Putamen (tissue), 1 donor: Measurements from ENCODE around the gene CCSAP.
"Not testable (repeated sequence)": the region's sequence is repeated elsewhere in the genome, so short reads cannot be mapped to it uniquely, and the experiment has no call there.

ENCODE experiments used
- DNase-seq: peaks from one replicate; pipeline ENCODE4 v3.0.0-alpha.2; 2016; ENCODE audit warnings: low spot score

The CCSAP gene

GRCh38 chr1:229364207-229365065 lies 21.6 kb upstream of the CCSAP start:
- no peak for DNase-seq

- no peak for DNase-seq
These were observed 20.9 kb upstream of the CCSAP start for GRCh38 chr1:229363723-229364122.

- DNase-seq: no peak
These were observed 17.6 kb upstream of the CCSAP start for GRCh38 chr1:229360420-229360819.

GRCh38 chr1:229355661-229356060 lies 12.8 kb upstream of the CCSAP start:
- no peak for DNase-seq

GRCh38 chr1:229354226-229354625 lies 11.4 kb upstream of the CCSAP start:
- no peak for DNase-seq

- DNase-seq: no peak
These were observed 10.1 kb upstream of the CCSAP start for GRCh38 chr1:229352975-229353374.

- DNase-seq: no peak
These were observed 6.9 kb upstream of the CCSAP start for GRCh38 chr1:229349463-229350385.

GRCh38 chr1:229347528-229347927 lies 4.7 kb upstream of the CCSAP start:
- DNase-seq: no peak

- no peak for DNase-seq
These were observed 2.3 kb upstream of the CCSAP start for GRCh38 chr1:229344937-229345684.

- DNase-seq: no peak
These were observed 1.3 kb upstream of the CCSAP start for GRCh38 chr1:229344139-229344538.

GRCh38 chr1:229341774-229342655 lies 832 bp downstream of the CCSAP start:
- DNase-seq: peak; percentile 89

- peak; percentile 65 for DNase-seq
These were observed 2.4 kb downstream of the CCSAP start for GRCh38 chr1:229340496-229340895.

- DNase-seq: no peak
These were observed 3.3 kb downstream of the CCSAP start for GRCh38 chr1:229339520-229339919.

- no peak for DNase-seq
These were observed 3.8 kb downstream of the CCSAP start for GRCh38 chr1:229339086-229339485.

- DNase-seq: no peak
These were observed 6.5 kb downstream of the CCSAP start for GRCh38 chr1:229336345-229336744.

- no peak for DNase-seq
These were observed 8.1 kb downstream of the CCSAP start for GRCh38 chr1:229334716-229335115.

- DNase-seq: no peak
These were observed 8.6 kb downstream of the CCSAP start for GRCh38 chr1:229334269-229334668.

- no peak for DNase-seq
These were observed 14.1 kb downstream of the CCSAP start for GRCh38 chr1:229328598-229329362.

GRCh38 chr1:229327765-229328164 lies 15.1 kb downstream of the CCSAP start:
- DNase-seq: not testable (repeated sequence)

- DNase-seq: no peak
These were observed 16.2 kb downstream of the CCSAP start for GRCh38 chr1:229326601-229327000.
